Superior temporal gyrus (tissue), 1 donor: ENCODE measurements around the gene MED14.

Source experiments
- DNase-seq: peaks from one replicate; pipeline ENCODE4 v3.0.0-alpha.2; 2016; ENCODE audit errors: extremely low spot score

MED14 gene

GRCh38 chrX:40729598-40730584 is 5.5 kb downstream of the MED14 start:
- DNase-seq: no peak

GRCh38 chrX:40727581-40728252 is 7.6 kb downstream of the MED14 start:
- no peak for DNase-seq

GRCh38 chrX:40727093-40727492 is 8.2 kb downstream of the MED14 start:
- DNase-seq: no peak

- no peak for DNase-seq
Measured at GRCh38 chrX:40722930-40723329, 12.4 kb downstream of the MED14 start.

- no peak for DNase-seq
Measured at GRCh38 chrX:40721489-40722106, 13.7 kb downstream of the MED14 start.

GRCh38 chrX:40720792-40721191 is 14.6 kb downstream of the MED14 start:
- DNase-seq: no peak

GRCh38 chrX:40720339-40720738 is 15.0 kb downstream of the MED14 start:
- no peak for DNase-seq

GRCh38 chrX:40719731-40720130 is 15.6 kb downstream of the MED14 start:
- DNase-seq: no peak

- DNase-seq: no peak
Measured at GRCh38 chrX:40719218-40719617, 16.1 kb downstream of the MED14 start.

GRCh38 chrX:40709395-40709794 is 25.9 kb downstream of the MED14 start:
- no peak for DNase-seq

- DNase-seq: no peak
Measured at GRCh38 chrX:40705658-40706312, 29.6 kb downstream of the MED14 start.

GRCh38 chrX:40700640-40701342 is 34.6 kb downstream of the MED14 start:
- DNase-seq: peak; percentile 20

- no peak for DNase-seq
Measured at GRCh38 chrX:40698851-40699250, 36.5 kb downstream of the MED14 start.

GRCh38 chrX:40694802-40695201 is 40.5 kb downstream of the MED14 start:
- DNase-seq: no peak

- no peak for DNase-seq
Measured at GRCh38 chrX:40688929-40689328, 46.4 kb downstream of the MED14 start.

- DNase-seq: no peak
Measured at GRCh38 chrX:40687169-40687568, 48.2 kb downstream of the MED14 start.

- no peak for DNase-seq
Measured at GRCh38 chrX:40685362-40685918, 49.9 kb downstream of the MED14 start.

- DNase-seq: no peak
Measured at GRCh38 chrX:40684092-40684491, 51.2 kb downstream of the MED14 start.

- no peak for DNase-seq
Measured at GRCh38 chrX:40683245-40683644, 52.1 kb downstream of the MED14 start.

GRCh38 chrX:40671126-40671525 is 64.2 kb downstream of the MED14 start:
- no peak for DNase-seq
